GM18951 (cell line): ENCODE data around the gene IL4I1.
"Not testable (repeated sequence)": the region's sequence is repeated elsewhere in the genome, so short reads cannot be mapped to it uniquely, and the experiment has no call there.

ENCODE experiments used
- POLR2A ChIP-seq: IDR thresholded peaks from 4 replicates; pipeline ENCODE4 v1.6.1; 2011; ENCODE audit warnings: mild to moderate bottlenecking; ENCODE audit not compliant: insufficient read length, insufficient read depth; ENCODE audit errors: extremely low read depth
- in situ Hi-C: fragments of 300-500 bp; cut with MboI; formaldehyde crosslinking; loops from one replicate; pipeline ENCODE4 v1.12.0; 2022; ENCODE audit warnings: low sequenced_read_pairs, mixed read lengths, inconsistent platforms; ENCODE audit not compliant: unreplicated experiment

IL4I1 gene

GRCh38 chr19:49929611-49930482, 33.2 kb upstream of the IL4I1 start:
- in situ Hi-C loops = no loop called here
- peak; percentile 97 for TF ChIP-seq POLR2A

- in situ Hi-C loops = no loop called here
- TF ChIP-seq POLR2A = peak; percentile 62
These were observed 32.5 kb upstream of the IL4I1 start, which contains the start of the genes ATF5 and NUP62 for GRCh38 chr19:49929121-49929610. ATF5 (plus strand) TSS chr19:49929205; CDS start chr19:49930851, 1,646 bp downstream. NUP62 (minus strand) TSS chr19:49929504; CDS start chr19:49909807, 19,697 bp downstream.

GRCh38 chr19:49927526-49928264, 31.0 kb upstream of the IL4I1 start:
- in situ Hi-C loops = no loop called here
- no peak for TF ChIP-seq POLR2A

GRCh38 chr19:49926515-49926914, 29.8 kb upstream of the IL4I1 start:
- in situ Hi-C loops = no loop called here

GRCh38 chr19:49925486-49925885, 28.8 kb upstream of the IL4I1 start:
- no peak for TF ChIP-seq POLR2A
- in situ Hi-C loops = no loop called here

More at GRCh38 chr19:49926515-49926914, 29.8 kb upstream of the IL4I1 start:
- TF ChIP-seq POLR2A = no peak

GRCh38 chr19:49924881-49925210, 28.2 kb upstream of the IL4I1 start:
- in situ Hi-C loops = not testable (repeated sequence)

GRCh38 chr19:49924004-49924880, 27.6 kb upstream of the IL4I1 start:
- in situ Hi-C loops = no loop called here
- TF ChIP-seq POLR2A = no peak

- in situ Hi-C loops = no loop called here
- TF ChIP-seq POLR2A = no peak
These were observed 26.6 kb upstream of the IL4I1 start for GRCh38 chr19:49923055-49924003.

- in situ Hi-C loops = no loop called here
- TF ChIP-seq POLR2A = no peak
These were observed 25.4 kb upstream of the IL4I1 start for GRCh38 chr19:49921871-49922795.

- in situ Hi-C loops = no loop called here
- no peak for TF ChIP-seq POLR2A
These were observed 24.1 kb upstream of the IL4I1 start for GRCh38 chr19:49920624-49921363.
